ENCODE measurements around the gene ADCK1.

Gene ADCK1

DNA sequence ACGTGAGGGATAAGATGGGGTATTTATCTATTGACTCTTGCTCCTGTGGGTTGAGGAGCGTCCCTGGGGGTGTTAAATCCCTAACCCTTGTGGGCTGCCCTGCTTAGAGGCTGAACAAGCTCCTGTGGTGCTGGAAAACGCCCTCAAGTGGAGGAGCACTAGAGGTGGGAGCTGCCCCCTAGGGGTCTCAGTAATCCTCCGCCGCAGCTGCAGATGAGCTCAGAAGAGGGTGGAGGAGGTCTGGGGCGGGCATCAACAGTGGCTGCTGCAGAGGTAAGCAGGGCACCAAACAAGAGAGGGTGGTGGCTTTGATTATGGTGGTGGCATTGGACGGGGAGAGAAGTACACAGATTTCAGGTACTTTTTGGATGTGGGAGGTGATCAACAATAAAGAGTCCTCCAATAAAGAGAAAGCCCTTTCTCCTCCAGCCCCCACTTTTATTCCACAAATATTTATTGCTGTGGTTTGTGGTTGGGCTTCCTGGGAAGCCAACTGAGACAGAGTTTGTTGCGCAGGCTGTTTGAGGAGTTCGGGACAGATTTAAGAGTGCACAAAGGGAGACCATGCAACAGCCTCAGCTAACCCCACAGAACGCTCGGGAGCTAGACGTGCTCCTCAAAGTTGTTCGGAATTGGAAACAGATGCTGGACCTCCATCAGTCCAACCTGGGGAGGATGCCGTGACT lies 179.9 kb downstream of the ADCK1 start:
- H3K79me2 ChIP-seq (ENCODE audit: insufficient read depth, low read length), result no peaks in the 10 kb centered on the region
- H3K9ac ChIP-seq (ENCODE audit: low read depth, low read length, poor library complexity, severe bottlenecking), result no peak overlapping the region
- H4K20me1 ChIP-seq (ENCODE audit: insufficient read depth, low read length, poor library complexity, severe bottlenecking), result no peaks in the 10 kb centered on the region
- H3K36me3 ChIP-seq (ENCODE audit: insufficient read depth, low read length), result no peaks in the 10 kb centered on the region
- H2AFZ ChIP-seq (ENCODE audit: low read length), result no peak overlapping the region
- TF ChIP-seq CTCF (conservative IDR thresholded peaks at IDR 0.05; ENCODE audit: low read length) (peak; percentile 61), EZH2phosphoT487 (IDR thresholded peaks at IDR 0.05; ENCODE audit: borderline replicate concordance) (no peak)
- H3K4me2 ChIP-seq (ENCODE audit: low read depth, low read length, poor library complexity, severe bottlenecking), result no peak overlapping the region
- H3K4me1 ChIP-seq (ENCODE audit: insufficient read depth, low read length, poor library complexity, severe bottlenecking), result peaks cover 21% of the 10 kb centered on the region
- no peaks in the 10 kb centered on the region for H3F3A ChIP-seq (ENCODE audit: low read depth)
- no peak overlapping the region for H3K4me3 ChIP-seq (ENCODE audit: low read length, poor library complexity, severe bottlenecking)
- H3K9me3 ChIP-seq (ENCODE audit: insufficient read depth, low read depth, low read length), result no peaks in the 10 kb centered on the region
- H3K9me2 ChIP-seq (replicated peaks; ENCODE audit: low read depth, low read length), result no peaks in the 10 kb centered on the region
- H3K27me3 ChIP-seq (ENCODE audit: insufficient read depth, low read length, poor library complexity, severe bottlenecking), result no peaks in the 10 kb centered on the region

DNA sequence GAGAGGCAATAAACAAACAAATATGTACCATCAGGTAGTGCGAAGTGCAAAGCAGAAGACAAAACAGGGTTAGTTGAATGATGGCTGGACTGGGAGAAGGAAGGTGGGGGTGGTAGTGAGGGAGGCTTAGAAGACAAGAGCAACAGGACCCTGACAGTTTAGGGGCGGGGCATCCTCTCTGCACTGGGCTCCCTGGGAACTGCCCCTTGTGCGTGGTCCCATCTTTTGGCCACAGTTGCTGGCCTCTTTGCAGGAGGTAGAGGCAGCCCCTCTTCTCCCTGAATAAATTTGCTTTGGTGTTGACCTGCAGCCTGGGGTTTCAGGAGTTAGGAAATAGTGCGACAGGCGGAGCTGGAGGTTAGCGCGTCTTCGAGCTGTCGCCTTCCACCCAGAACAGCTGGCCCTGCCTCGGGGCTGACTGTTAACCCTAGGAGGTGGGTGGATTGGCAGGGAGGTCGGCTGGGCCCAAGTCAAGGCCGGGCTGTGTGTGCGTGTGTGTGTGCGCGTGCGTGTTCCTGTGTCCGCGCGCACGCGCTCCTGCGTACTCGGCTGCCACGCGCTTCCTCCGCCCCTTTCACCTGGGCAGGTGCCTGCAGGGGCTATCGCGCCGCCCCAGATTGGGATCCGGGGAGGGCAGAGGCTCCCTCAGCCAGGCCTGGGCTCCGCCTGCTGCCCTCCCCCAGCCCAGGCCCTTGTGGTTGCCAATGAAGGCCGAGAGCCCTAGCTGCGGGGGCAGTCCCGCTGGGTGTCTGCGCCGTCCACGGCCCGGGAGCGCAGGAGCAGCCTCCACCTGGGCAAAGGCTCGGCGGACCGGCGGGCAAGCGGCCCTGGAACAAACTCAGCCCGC lies 180.8 kb downstream of the ADCK1 start:
- H3K9me2 ChIP-seq (replicated peaks; ENCODE audit: low read depth, low read length), result no peaks in the 10 kb centered on the region
- H4K20me1 ChIP-seq (ENCODE audit: insufficient read depth, low read length, poor library complexity, severe bottlenecking), result no peaks in the 10 kb centered on the region
- H3K79me2 ChIP-seq (ENCODE audit: insufficient read depth, low read length), result no peaks in the 10 kb centered on the region
- no peak overlapping the region for H2AFZ ChIP-seq (ENCODE audit: low read length)
- H3K4me3 ChIP-seq (ENCODE audit: low read length, poor library complexity, severe bottlenecking), result no peak overlapping the region
- H3K4me2 ChIP-seq (ENCODE audit: low read depth, low read length, poor library complexity, severe bottlenecking), result no peak overlapping the region
- H3K9me3 ChIP-seq (ENCODE audit: insufficient read depth, low read depth, low read length), result no peaks in the 10 kb centered on the region
- no peaks in the 10 kb centered on the region for H3K36me3 ChIP-seq (ENCODE audit: insufficient read depth, low read length)
- TF ChIP-seq EZH2phosphoT487 (IDR thresholded peaks at IDR 0.05; ENCODE audit: borderline replicate concordance), result no peak
- TF ChIP-seq CTCF (conservative IDR thresholded peaks at IDR 0.05; ENCODE audit: low read length), result no peak
- no peaks in the 10 kb centered on the region for H3F3A ChIP-seq (ENCODE audit: low read depth)
- no peaks in the 10 kb centered on the region for H3K27me3 ChIP-seq (ENCODE audit: insufficient read depth, low read length, poor library complexity, severe bottlenecking)
- H3K4me1 ChIP-seq (ENCODE audit: insufficient read depth, low read length, poor library complexity, severe bottlenecking), result peaks cover 28% of the 10 kb centered on the region
- H3K9ac ChIP-seq (ENCODE audit: low read depth, low read length, poor library complexity, severe bottlenecking), result no peak overlapping the region
